Upper lobe of right lung (tissue), 1 donor: ENCODE results near the gene ANKRD44. TPM values are rescaled to one million over a fixed set of nuclear protein-coding genes. Genes with fewer than 3 reads are reported as not detected.

ENCODE experiments used
- ATAC-seq: fragments of 200-7000 bp; cut with Tn5 transposase; one replicate; pipeline ENCODE4 v1.9.1; 2020; ENCODE audit warnings: mild to moderate bottlenecking, moderate library complexity
- DNase-seq: peaks from one replicate; pipeline ENCODE4 v3.0.0-alpha.2; 2020
- H3K27ac ChIP-seq: fragments of 200-600 bp; one replicate; pipeline ENCODE4 v1.8.0; 2022
- H3K27me3 ChIP-seq: fragments of 200-600 bp; one replicate; pipeline ENCODE4 v1.8.0; 2022; ENCODE audit warnings: mild to moderate bottlenecking
- H3K36me3 ChIP-seq: fragments of 200-600 bp; one replicate; pipeline ENCODE4 v1.8.0; 2022
- H3K4me1 ChIP-seq: fragments of 200-600 bp; one replicate; pipeline ENCODE4 v1.8.0; 2022
- H3K4me3 ChIP-seq: fragments of 200-600 bp; one replicate; pipeline ENCODE4 v1.8.0; 2022; ENCODE audit warnings: mild to moderate bottlenecking
- H3K9me3 ChIP-seq: fragments of 200-600 bp; one replicate; pipeline ENCODE4 v1.8.0; 2022
- intact Hi-C: fragments of 100-400 bp; cut with DNase I; formaldehyde crosslinking; loops from one replicate; pipeline ENCODE4 v1.11.0; 2022
- total RNA-seq: library from RNA; stranded (reverse); fragmentation: NEBNext Ultra II Directional; extraction: Animal tissue kit (Norgen Biotek cat#: 25700); gene quantifications from one replicate; pipeline ENCODE4 v1.2.1, GENCODE V29; 2021
- TF ChIP-seq, protein P1 (sequence below): fragments of 200-600 bp; IDR thresholded peaks from one replicate; pipeline ENCODE4 v1.8.0; 2022; ENCODE audit warnings: antibody characterized with exemption
- donor health status: DM: no; HTN: yes; CAD: no; lungs with severe emphysema.

Gene ANKRD44
- total RNA-seq, 1 donor from 2014 or later = 51.4 TPM

DNA sequence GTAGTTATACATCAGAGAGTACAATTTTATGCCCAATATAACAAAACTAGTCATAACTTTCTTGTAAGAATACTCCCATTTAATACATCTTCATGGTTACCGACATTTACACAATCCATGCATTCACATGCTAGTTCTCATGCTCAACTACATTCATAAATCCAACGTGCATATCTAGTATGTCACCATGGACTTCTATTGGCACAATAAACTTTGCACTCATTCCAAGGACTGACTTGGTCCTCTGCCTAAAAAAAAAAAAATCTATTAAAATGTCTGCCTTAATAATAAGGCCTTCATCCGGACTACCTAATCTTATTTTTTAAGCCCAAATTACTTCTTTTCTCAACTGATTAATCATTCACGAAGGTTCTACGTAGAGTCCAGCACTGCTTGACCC lies 276.3 kb downstream of the ANKRD44 start:
- H3K4me1 ChIP-seq = peaks cover 3% of the 10 kb centered on the region
- DNase-seq = no peak
- TF ChIP-seq, protein P1, sequence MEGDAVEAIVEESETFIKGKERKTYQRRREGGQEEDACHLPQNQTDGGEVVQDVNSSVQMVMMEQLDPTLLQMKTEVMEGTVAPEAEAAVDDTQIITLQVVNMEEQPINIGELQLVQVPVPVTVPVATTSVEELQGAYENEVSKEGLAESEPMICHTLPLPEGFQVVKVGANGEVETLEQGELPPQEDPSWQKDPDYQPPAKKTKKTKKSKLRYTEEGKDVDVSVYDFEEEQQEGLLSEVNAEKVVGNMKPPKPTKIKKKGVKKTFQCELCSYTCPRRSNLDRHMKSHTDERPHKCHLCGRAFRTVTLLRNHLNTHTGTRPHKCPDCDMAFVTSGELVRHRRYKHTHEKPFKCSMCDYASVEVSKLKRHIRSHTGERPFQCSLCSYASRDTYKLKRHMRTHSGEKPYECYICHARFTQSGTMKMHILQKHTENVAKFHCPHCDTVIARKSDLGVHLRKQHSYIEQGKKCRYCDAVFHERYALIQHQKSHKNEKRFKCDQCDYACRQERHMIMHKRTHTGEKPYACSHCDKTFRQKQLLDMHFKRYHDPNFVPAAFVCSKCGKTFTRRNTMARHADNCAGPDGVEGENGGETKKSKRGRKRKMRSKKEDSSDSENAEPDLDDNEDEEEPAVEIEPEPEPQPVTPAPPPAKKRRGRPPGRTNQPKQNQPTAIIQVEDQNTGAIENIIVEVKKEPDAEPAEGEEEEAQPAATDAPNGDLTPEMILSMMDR = no peak
- H3K27me3 ChIP-seq = no peaks in the 10 kb centered on the region
- peaks cover 6% of the 10 kb centered on the region for H3K36me3 ChIP-seq
- H3K27ac ChIP-seq = no peak overlapping the region
- intact Hi-C loops = no loop called here
- H3K9me3 ChIP-seq = no peaks in the 10 kb centered on the region
- H3K4me3 ChIP-seq = no peak overlapping the region
- ATAC-seq = no peak

DNA sequence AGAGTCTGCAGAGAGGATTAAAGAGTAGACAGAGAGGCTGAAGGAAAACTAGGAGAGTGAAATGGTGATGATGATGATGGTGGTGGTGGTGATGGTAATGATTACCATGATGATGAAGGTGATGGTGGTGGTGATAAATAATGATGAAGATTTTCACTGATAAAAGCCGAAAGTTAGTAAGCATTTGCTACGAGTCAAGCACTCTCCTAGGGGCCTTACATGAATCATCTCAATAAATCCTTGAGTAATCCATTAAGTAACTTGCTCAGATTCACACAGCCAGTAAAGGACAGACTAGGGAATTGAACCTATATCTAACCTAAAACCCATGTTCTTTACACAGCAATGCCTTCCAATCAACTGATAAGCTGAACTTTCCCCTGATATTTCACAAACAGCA lies 277.4 kb downstream of the ANKRD44 start:
- ATAC-seq (no peak), DNase-seq (no peak)
- H3K4me3 ChIP-seq = no peak overlapping the region
- H3K36me3 ChIP-seq = peaks cover 6% of the 10 kb centered on the region
- H3K9me3 ChIP-seq = no peaks in the 10 kb centered on the region
- H3K27me3 ChIP-seq = no peaks in the 10 kb centered on the region
- no peaks in the 10 kb centered on the region for H3K4me1 ChIP-seq
- no peak overlapping the region for H3K27ac ChIP-seq
- TF ChIP-seq, protein P1 = no peak
- intact Hi-C loops = no loop called here

DNA sequence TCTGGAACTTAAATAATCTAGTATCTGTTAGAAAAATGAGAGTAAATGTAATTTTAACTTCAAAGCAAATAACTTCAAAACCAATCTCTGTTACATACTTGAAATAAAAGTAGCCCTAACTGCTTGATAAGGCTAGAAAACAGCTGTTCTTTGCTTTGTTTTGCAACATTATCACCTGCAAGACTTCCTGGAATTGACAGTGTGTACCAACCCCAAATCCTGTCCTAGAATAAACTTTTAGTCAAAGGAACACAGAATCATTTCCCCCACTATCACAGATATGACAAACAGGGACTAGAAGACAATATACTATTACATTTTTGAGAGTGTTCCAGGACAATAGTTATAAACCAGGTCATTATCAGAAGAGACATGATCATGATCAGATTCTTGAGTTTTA lies 278.8 kb downstream of the ANKRD44 start:
- ATAC-seq = peak; percentile 14
- H3K36me3 ChIP-seq = peaks cover 6% of the 10 kb centered on the region
- H3K4me3 ChIP-seq = no peak overlapping the region
- no peaks in the 10 kb centered on the region for H3K4me1 ChIP-seq
- H3K27ac ChIP-seq = no peak overlapping the region
- TF ChIP-seq, protein P1 = no peak
- DNase-seq = no peak
- intact Hi-C loops = no loop called here
- no peaks in the 10 kb centered on the region for H3K9me3 ChIP-seq
- H3K27me3 ChIP-seq = no peaks in the 10 kb centered on the region

DNA sequence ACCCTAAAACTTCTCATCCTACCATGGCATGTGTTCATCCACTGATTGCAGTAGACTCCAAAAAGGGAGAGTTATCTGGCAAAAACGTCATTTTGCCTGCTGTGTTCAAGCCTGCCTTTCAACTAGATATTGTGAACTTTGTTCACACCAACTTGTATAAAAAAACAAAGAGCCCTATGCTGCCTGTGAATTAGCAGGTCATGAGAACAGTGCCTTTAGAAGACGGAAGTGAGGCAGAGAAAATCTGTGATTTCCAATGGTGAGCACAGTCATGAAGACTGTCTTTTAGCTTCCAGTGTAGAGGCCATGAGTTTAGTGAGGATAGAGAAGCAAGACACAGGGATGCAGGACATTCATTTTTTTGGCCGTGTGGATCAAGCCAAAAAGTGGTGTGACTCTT lies 280.5 kb downstream of the ANKRD44 start:
- no peak for DNase-seq
- Histone ChIP-seq H3K27ac (no peak overlapping the region), H3K27me3 (no peaks in the 10 kb centered on the region), H3K36me3 (peaks cover 9% of the 10 kb centered on the region), H3K4me3 (no peak overlapping the region), H3K9me3 (no peaks in the 10 kb centered on the region), H3K4me1 (no peaks in the 10 kb centered on the region)
- TF ChIP-seq, protein P1 = no peak
- intact Hi-C loops = no loop called here
- no peak for ATAC-seq

DNA sequence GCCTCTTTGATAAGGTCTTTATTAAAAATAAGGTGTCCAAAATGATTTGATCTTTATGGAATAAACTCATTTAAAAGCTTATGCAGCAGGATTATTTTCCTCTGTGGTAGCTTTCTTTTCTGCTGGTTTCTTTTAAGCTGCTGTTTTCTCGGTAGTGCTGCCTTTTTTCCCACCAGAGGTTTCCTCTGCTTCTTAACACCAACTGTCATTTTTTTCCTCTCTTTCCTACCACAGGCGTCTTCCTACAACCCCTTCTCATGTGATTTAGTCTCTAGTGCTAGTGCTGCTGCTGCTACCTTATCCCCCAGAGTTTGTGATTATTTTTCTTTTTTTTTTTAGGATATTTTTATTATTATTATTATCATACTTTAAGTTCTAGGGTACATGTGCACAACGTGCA lies 281.9 kb downstream of the ANKRD44 start:
- TF ChIP-seq, protein P1 = no peak
- Histone ChIP-seq H3K4me3 (no peak overlapping the region), H3K27me3 (no peaks in the 10 kb centered on the region), H3K36me3 (peaks cover 23% of the 10 kb centered on the region), H3K27ac (no peak overlapping the region), H3K4me1 (no peaks in the 10 kb centered on the region), H3K9me3 (no peaks in the 10 kb centered on the region)
- intact Hi-C loops = no loop called here
- DNase-seq (no peak), ATAC-seq (no peak)

DNA sequence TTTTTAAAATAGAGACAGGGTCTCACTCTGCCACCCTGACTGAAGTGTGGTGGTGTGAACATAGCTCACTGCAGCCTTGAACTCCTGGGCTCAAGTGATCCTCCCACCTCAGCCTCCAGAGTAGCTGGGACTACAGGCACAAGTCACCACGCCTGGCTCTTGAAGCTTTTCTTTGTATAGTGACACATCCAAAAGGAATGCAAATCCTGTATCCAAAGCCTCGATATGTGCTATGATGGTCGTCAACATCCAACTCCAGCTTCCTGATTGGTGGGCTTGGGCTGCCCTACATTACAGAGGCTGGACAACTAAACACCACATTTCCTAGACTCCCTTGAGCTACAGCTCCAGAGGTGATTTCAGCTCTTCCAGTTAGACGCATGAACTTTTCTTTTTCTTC lies 282.4 kb downstream of the ANKRD44 start:
- H3K4me3 ChIP-seq = no peak overlapping the region
- no peak overlapping the region for H3K27ac ChIP-seq
- TF ChIP-seq, protein P1 = no peak
- H3K36me3 ChIP-seq = peaks cover 23% of the 10 kb centered on the region
- H3K9me3 ChIP-seq = no peaks in the 10 kb centered on the region
- H3K4me1 ChIP-seq = no peaks in the 10 kb centered on the region
- no peaks in the 10 kb centered on the region for H3K27me3 ChIP-seq
- ATAC-seq = no peak
- no peak for DNase-seq
- intact Hi-C loops = no loop called here
